HG02938 (cell line): Measurements from ENCODE around the gene RUFY2.
A peak's percentile ranks its signal among the peaks of the same experiment; 100 is the strongest.
"Not testable (repeated sequence)": the region's sequence is repeated elsewhere in the genome, so short reads cannot be mapped to it uniquely, and the experiment has no call there.

ENCODE experiments used
- ATAC-seq: cut with Tn5 transposase; IDR thresholded peaks from one replicate; pipeline ENCODE4 v1.9.1; 2021; ENCODE audit warnings: mild to moderate bottlenecking, moderate library complexity; ENCODE audit not compliant: unreplicated experiment

Gene RUFY2

GRCh38 chr10:68329506-68329861 is 77.6 kb downstream of the RUFY2 start:
- no peak for ATAC-seq

DNA sequence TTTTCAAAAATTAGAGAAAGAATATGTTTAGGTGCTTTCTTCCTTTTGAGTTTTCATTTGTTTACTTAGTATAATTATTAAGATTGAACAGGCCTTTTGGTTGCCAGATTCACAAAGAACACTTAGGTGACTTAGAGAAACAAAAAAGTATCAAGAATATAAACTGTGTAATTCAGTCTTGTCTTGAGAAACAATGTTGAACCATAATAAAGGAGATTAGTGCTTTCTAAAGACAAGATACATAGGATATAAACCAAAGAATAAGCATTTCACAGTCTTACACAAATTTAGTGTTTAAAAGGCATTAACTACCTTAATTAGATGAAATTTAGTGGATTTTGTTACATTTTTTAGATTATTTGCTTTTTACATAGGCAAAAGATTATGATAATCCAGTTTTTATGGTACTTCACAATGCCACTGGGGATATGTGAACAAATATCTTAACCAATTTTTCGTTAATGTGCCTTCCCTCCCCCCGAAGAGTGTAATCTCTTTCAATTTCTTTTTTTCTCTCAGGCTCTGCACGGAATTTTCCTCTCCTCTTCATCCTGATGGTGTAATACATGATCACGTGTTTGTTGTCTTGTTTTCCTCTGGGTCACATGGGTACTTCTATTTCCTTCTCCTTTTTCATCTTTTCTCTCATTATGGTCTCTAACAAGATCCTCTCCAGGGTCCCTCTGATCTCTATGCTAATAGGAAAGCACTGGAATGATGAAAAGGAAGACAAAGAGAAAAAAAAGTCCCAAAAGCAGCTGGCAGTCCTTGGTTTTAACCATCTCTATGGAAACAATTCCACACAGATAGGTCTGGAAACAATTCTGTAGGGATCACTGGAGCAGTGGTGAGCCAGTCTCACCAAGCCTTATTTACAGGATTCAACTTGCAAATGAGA is 78.9 kb downstream of the RUFY2 start:
- ATAC-seq = no peak

DNA sequence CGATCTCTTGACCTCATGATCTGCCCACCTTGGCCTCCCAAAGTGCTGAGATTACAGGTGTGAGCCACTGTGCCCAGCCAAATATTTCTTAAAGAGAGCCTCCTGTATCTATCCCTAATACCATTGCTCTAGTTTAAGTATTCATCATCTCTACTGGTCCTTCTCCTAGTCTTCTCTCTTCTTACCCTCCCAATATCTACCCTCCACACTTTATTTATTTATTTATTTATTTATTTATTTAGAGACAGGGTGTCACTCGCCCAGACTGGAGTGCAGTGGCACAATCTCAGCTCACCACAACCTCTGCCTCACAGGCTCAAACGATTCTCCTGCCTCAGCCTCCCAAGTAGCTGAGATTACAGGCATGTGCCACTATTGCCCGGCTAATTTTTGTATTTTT is 82.7 kb downstream of the RUFY2 start:
- ATAC-seq = not testable (repeated sequence)

DNA sequence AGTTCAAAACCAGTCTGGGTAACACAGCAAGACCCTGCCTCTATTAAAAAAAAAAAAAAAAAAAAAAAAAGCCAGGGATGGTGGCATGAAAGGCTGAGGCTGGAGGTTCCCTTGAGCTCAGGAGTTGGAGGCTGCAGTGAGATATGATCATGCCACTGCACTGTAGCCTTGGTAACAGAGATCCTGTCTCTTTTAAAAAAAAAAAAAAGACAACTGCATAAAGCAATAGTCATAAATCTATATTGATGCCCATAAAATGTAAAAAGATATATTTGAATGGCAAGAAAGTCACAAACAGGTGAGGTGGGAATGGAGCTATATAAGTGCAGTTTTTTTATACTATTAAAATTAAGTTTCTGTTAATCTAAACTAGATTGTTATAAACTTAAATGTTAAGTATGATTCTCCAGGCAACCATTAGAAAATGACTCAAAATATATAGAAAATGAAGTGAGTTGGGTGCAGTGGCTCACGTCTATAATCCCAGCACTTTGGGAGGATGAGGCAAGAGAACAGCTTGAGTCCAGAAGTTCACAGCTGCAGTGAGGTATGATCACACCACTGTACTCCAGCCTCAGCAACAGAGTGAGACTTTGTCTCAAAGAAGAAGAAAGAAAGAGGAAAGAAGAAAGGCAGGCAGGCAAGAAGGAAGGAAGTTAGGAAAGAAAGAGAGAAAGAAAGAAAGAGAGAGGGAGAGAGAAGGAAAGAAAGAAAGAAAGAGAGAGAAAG is 88.6 kb downstream of the RUFY2 start:
- ATAC-seq = no peak

DNA sequence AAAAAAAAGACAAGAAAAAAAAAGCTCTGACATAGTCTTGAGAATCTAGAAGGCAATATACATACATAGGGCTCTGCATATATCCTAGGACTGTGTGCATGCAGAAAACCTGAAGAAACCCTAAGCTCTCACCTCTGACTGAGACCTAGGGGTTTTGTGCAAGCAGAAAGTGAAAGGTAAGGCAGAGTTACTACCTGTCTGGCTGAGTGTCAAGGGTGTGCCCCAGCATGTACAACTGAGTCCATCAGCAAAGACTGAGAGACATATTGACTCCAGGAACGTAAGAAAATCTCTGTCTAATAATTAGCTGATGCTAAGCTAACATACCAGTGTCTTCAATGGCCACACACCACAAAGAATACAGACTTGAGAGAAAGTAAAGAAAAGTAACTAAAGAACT is 91.5 kb downstream of the RUFY2 start:
- ATAC-seq = no peak

- not testable (repeated sequence) for ATAC-seq
Observed at GRCh38 chr10:68314930-68315329, 92.1 kb downstream of the RUFY2 start.

DNA sequence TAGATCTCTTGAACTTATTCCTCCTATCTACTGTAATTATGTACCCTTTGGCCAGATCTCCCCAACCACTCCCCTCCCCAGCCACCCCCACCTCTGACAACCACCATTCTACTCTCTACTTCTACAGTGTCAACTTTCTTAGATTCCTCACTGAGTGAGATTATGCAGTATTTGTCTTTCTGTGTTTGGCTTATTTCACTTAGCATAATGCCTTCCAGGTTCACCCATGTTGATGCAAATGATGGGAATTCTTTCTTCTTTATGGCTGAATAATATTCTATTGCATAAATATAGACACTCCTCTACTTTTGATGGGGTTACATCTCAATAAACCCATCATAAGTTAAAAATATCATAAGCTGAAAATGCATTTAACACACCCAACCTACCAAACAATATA is 96.5 kb downstream of the RUFY2 start:
- no peak for ATAC-seq

GRCh38 chr10:68305854-68306253 is 101.2 kb downstream of the RUFY2 start:
- no peak for ATAC-seq

DNA sequence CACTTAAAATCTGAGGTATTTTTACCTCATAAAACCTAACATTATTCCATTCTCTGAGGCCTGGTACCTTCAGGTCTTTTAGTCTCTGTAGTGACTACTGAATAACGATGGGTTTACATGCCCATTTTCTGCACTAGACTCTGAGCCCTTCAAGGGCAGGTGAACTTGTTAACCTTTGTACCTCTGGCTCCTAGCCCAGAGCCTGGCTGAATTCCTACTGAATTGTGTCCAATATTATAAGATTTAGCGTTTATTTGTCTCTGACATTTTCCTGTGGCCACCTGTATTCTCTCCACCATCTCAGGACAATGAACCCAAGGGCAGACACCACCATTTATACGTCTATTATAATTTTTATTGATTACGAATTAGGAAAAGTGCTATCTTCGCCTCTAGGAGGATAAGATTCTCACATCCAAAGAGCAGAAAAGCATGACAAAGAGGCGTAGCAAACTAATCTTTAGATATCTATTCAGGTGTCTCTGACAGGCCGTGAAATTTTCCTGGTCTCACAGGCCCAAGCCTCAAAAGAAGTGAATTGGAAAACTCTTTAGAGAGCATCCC is 103.1 kb downstream of the RUFY2 start:
- no peak for ATAC-seq

- no peak for ATAC-seq
Observed at GRCh38 chr10:68302871-68303270, 104.2 kb downstream of the RUFY2 start.

DNA sequence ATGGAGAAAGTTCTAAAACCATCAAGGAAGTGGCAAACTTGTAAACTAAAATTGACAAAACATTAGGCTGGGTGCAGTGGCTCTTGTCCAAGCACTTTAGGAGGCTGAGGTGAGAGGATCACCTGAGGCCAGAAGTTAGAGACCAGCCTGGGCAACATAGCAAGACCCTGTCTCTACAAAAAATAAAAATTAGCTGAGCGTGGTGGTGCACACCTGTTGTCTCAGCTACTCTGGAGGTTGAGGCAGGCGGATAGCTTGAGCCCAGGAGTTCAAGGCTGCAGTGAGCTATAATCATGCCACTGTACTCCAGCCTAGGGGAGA is 104.6 kb downstream of the RUFY2 start:
- no peak for ATAC-seq

GRCh38 chr10:68301790-68302502 is 105.1 kb downstream of the RUFY2 start:
- ATAC-seq = peak; percentile 58

DNA sequence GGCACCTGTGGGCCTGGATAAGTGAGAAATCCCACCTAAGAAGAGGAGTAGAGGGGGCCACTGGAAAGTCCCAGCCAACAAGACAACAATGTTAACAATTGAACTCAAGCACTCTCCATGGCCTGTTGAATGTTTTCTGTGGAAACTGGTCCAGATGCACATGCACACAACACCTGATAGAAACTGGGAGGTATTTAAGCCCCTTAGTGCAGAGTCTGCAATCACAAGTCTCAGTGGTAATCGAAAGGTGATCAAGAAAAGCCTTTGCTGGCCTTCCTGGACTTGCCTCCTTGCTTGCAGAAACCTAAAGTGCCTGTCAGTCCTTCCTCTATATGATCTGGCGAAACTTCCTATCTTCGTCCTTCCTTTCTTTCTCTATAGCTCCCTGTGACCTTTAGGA is 105.8 kb downstream of the RUFY2 start:
- ATAC-seq = no peak

GRCh38 chr10:68296843-68297663 is 110.0 kb downstream of the RUFY2 start:
- ATAC-seq = no peak
